Astrocyte (in vitro differentiated cells and primary cell): ENCODE data around the gene ATG7. TPM values are rescaled to one million over a fixed set of nuclear protein-coding genes. Genes with fewer than 3 reads are reported as not detected.

Source experiments
- DNase-seq: peaks from one replicate; pipeline ENCODE4 v3.0.0-alpha.2; 2010; ENCODE audit warnings: low read depth
- FAIRE-seq: peaks from 2 replicates; lab custom pipeline; 2011; peaks lifted over from hg19 to GRCh38; lab: Jason Lieb, UNC
- H2AFZ ChIP-seq: 2 replicates; pipeline ENCODE4 v1.6.0; 2012; ENCODE audit warnings: low read depth, low read length, inconsistent platforms
- H3K27ac ChIP-seq: 2 replicates; pipeline ENCODE4 v1.5.1; 2011; ENCODE audit warnings: low read depth, low read length, inconsistent platforms
- H3K27me3 ChIP-seq: 2 replicates; pipeline ENCODE4 v1.6.0; 2011; ENCODE audit warnings: low read length, inconsistent platforms; ENCODE audit not compliant: insufficient read depth
- H3K36me3 ChIP-seq: 2 replicates; pipeline ENCODE4 v1.5.1; 2011; ENCODE audit warnings: low read length, inconsistent platforms; ENCODE audit not compliant: insufficient read depth
- H3K4me1 ChIP-seq: 2 replicates; pipeline ENCODE4 v1.5.1; 2011; ENCODE audit warnings: low read length, inconsistent platforms; ENCODE audit not compliant: insufficient read depth
- H3K4me2 ChIP-seq: 2 replicates; pipeline ENCODE4 v1.6.0; 2012; ENCODE audit warnings: low read length, inconsistent platforms
- H3K4me3 ChIP-seq: 2 replicates; pipeline ENCODE4 v1.5.1; 2011; ENCODE audit warnings: low read depth, mild to moderate bottlenecking, low read length, inconsistent platforms; ENCODE audit not compliant: insufficient read depth
- H3K79me2 ChIP-seq: 2 replicates; pipeline ENCODE4 v1.6.0; 2012; ENCODE audit warnings: mild to moderate bottlenecking, low read length, inconsistent platforms; ENCODE audit not compliant: insufficient read depth
- H3K9ac ChIP-seq: 2 replicates; pipeline ENCODE4 v1.6.0; 2012; ENCODE audit warnings: mild to moderate bottlenecking, low read length, inconsistent platforms
- H3K9me3 ChIP-seq: 2 replicates; pipeline ENCODE4 v1.5.1; 2012; ENCODE audit warnings: low read depth, mild to moderate bottlenecking, low read length, inconsistent platforms; ENCODE audit not compliant: insufficient read depth
- H4K20me1 ChIP-seq: 2 replicates; pipeline ENCODE4 v1.6.0; 2012; ENCODE audit warnings: low read length, inconsistent platforms; ENCODE audit not compliant: insufficient read depth
- H3K27ac Mint-ChIP-seq: one replicate; pipeline ENCODE4 v1.8.0; 2021; ENCODE audit warnings: mild to moderate bottlenecking, mixed read lengths; ENCODE audit not compliant: unreplicated experiment
- H3K27me3 Mint-ChIP-seq: one replicate; pipeline ENCODE4 v1.8.0; 2021; ENCODE audit warnings: low read depth, mixed read lengths; ENCODE audit not compliant: unreplicated experiment
- H3K36me3 Mint-ChIP-seq: one replicate; pipeline ENCODE4 v1.8.0; 2021; ENCODE audit warnings: low read depth, mixed read lengths; ENCODE audit not compliant: unreplicated experiment
- H3K4me1 Mint-ChIP-seq: one replicate; pipeline ENCODE4 v1.8.0; 2021; ENCODE audit warnings: low read depth, mixed read lengths; ENCODE audit not compliant: unreplicated experiment
- H3K4me3 Mint-ChIP-seq: one replicate; pipeline ENCODE4 v1.8.0; 2021; ENCODE audit warnings: mild to moderate bottlenecking, moderate library complexity, mixed read lengths; ENCODE audit not compliant: unreplicated experiment
- H3K9me3 Mint-ChIP-seq: one replicate; pipeline ENCODE4 v1.8.0; 2021; ENCODE audit warnings: mild to moderate bottlenecking, mixed read lengths; ENCODE audit not compliant: unreplicated experiment
- CTCF ChIP-seq: IDR thresholded peaks from 2 replicates; pipeline ENCODE4 v1.5.1; 2011; ENCODE audit warnings: low read depth, mild to moderate bottlenecking, inconsistent platforms, low read length, moderate library complexity; ENCODE audit not compliant: insufficient read depth
- EZH2 ChIP-seq: IDR thresholded peaks from 2 replicates; pipeline ENCODE4 v1.6.1; 2012; ENCODE audit warnings: mild to moderate bottlenecking, low read length, inconsistent platforms; ENCODE audit not compliant: insufficient read depth
- total RNA-seq: library from RNA; stranded (reverse); gene quantifications from 2 replicates; pipeline ENCODE4 v1.2.1, GENCODE V29; 2021

ATG7 gene
- total RNA-seq, 1 donor from 2014 or later: 29.5 TPM

- Histone ChIP-seq H3K4me2 (peak overlapping the region; percentile 73), H3K27me3 (no peaks in the 10 kb centered on the region), H3K79me2 (peaks cover 94% of the 10 kb centered on the region), H4K20me1 (peaks cover 85% of the 10 kb centered on the region), H3K9ac (peak overlapping the region; percentile 80), H3K36me3 (peaks cover 8% of the 10 kb centered on the region), H3K4me3 (peak overlapping the region; percentile 27), H3K4me1 (peaks cover 46% of the 10 kb centered on the region), H3K9me3 (no peaks in the 10 kb centered on the region), H3K27ac (peak overlapping the region; percentile 94), H2AFZ (no peak overlapping the region)
- peak overlapping the region; percentile 51 for H3K4me3 Mint-ChIP-seq
- peaks cover 68% of the 10 kb centered on the region for H3K4me1 Mint-ChIP-seq
- no peak for TF ChIP-seq EZH2
- TF ChIP-seq CTCF: no peak
- peak overlapping the region; percentile 96 for H3K27ac Mint-ChIP-seq
- H3K27me3 Mint-ChIP-seq: no peaks in the 10 kb centered on the region
- peaks cover 4% of the 10 kb centered on the region for H3K9me3 Mint-ChIP-seq
- DNase-seq (peak; percentile 93), FAIRE-seq (no peak)
- H3K36me3 Mint-ChIP-seq: peaks cover 21% of the 10 kb centered on the region
Observed at GRCh38 chr3:11591391-11592282, 319.4 kb downstream of the ATG7 start.

DNA sequence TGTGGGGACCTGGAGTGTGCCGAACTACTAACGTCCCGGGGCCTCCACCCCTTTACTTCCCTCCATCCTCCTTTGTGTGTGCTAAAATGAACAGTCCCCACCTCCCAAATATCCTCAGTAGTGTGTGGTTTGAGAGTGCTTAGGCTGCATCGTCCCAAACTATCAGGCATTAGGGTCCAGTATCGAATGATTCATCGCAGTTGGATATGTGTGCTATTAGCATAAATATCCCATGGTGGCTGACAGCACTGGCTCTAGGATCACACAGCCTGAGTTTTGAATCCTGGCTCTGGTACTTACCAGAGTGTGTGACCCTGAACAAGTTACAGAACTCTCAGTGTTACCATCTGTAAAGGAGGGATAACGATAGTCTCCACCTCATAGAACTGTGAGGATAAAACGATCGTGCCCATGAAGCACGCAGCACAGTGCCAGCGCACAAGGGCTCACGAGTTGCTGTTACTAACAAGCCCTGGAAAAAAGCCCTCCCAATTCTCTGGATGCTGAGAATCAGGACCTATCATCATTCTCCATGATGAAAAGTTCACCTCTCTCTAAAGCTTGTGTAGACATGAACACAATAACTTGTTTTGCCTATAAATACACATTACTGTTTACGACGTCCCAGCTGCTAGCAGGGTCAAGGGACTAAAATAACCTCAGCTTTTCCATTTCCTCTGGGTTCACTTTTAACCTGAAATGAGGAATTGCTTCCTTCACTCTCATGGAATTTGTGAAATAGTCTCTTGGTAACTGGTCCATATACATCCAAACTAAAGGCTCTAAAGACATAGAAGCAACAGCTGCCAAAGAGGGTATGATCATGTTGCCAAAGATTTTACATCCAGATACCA, 320.5 kb downstream of the ATG7 start:
- H3K27ac Mint-ChIP-seq: peak overlapping the region; percentile 67
- H3K4me1 Mint-ChIP-seq: peaks cover 61% of the 10 kb centered on the region
- Histone ChIP-seq H3K36me3 (peaks cover 8% of the 10 kb centered on the region), H4K20me1 (peaks cover 77% of the 10 kb centered on the region), H3K9me3 (no peaks in the 10 kb centered on the region), H3K4me3 (no peak overlapping the region), H2AFZ (no peak overlapping the region), H3K27me3 (no peaks in the 10 kb centered on the region), H3K4me2 (peak overlapping the region; percentile 73), H3K4me1 (peaks cover 46% of the 10 kb centered on the region), H3K79me2 (peaks cover 94% of the 10 kb centered on the region), H3K27ac (peak overlapping the region; percentile 94), H3K9ac (peak overlapping the region; percentile 80)
- H3K27me3 Mint-ChIP-seq: no peaks in the 10 kb centered on the region
- H3K9me3 Mint-ChIP-seq: peaks cover 4% of the 10 kb centered on the region
- FAIRE-seq (no peak), DNase-seq (peak; percentile 78)
- TF ChIP-seq EZH2 (no peak), CTCF (no peak)
- peaks cover 28% of the 10 kb centered on the region for H3K36me3 Mint-ChIP-seq
- H3K4me3 Mint-ChIP-seq: peak overlapping the region; percentile 4
